ENCODE measurements around the gene MYH9.
A peak's percentile ranks its signal among the peaks of the same experiment; 100 is the strongest.

Gene MYH9

DNA sequence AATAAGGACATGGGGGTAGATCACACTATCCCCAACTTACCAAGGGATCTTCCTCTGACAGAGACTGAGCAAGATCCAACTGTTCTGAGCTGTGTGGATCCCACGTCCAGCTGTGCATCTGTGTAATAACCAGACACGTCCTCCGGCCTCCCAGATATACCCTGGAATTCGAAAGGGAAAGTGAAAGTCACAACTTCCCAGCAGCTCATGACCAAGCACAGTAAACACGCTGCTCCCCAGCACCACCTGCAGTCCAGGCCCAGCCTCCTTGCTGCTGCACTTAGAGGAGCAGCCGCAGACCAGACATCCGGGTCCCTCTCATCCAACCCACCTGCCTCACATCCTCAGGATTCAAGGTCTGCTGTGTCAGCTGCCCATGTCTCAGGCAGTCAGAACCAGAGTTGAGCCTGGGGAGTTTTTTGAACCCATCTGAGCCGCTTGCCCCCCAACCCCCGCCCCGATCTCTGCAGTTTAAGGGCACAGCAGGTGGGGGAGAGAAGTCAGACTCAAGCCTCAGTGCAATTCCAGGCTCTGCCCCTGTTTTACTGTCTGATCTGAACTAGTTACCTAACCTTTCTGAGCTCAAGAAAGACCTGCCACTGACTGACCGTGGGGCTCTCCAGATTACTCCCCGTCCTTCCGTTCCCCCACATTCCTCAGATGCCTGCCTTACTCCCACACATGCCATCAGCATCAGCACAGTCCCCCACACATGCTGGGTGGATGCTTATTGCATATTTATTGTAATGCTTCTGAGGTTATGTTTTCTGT, 148.2 kb downstream of the MYH9 start, which contains the start of gene APOL2:
Gene APOL2 (minus strand): TSS at position 127 of the 771 bp plus-strand sequence. CDS start 6,365 bp downstream, outside the sequence.
- peak; percentile 92 to 94 for DNase-seq

DNA sequence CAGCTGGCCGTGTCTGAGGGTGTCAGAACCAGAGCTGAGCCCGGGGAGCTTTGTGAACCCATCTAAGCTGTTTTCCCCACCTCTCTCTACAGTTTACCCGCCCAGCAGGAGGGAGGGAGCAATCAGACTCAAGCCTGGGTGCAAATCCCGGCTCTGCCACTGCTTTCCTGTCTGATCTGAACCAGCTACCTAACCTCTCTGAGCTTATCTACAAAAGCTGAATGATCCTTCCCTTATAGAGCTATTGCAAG, 148.7 kb downstream of the MYH9 start:
- no peak for DNase-seq

DNA sequence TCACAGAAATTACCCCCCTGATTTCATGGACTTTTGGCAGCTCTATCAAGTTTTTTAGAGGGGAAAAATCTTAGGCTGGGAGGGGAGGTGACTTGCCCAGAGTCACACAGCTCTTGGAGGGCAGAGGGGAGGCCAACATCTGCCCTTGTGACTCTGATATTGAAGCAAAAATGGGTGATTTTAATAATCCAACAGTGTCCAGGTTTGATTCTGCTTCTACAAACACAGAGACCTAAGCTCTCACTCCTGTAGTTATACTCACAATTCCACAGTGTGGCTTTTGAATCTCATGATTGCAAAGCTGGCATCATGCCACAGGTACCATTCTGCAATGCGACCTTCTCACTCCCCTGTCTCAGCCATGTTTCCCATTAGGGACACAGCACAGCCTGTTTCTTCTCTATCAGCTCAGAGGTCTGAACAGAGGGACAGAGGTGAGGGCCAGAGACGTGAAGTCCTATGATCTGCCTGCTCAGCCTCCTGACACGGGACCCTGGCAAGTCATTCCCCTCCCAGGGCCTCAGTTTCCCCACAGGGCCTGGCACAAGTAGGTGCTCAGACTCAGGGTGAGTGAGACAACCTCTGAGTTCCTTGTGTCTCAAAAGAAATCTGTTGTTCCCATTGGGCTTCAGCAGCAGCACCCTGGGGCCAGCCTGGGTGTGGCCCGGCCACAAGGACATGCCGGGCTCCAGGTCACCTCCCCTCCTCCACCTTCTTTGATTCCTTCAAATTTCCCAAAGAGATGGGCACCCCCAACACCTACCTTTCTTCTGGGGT, 149.2 kb downstream of the MYH9 start:
- peak in 1 of 2 donors; percentile 35 for DNase-seq

DNA sequence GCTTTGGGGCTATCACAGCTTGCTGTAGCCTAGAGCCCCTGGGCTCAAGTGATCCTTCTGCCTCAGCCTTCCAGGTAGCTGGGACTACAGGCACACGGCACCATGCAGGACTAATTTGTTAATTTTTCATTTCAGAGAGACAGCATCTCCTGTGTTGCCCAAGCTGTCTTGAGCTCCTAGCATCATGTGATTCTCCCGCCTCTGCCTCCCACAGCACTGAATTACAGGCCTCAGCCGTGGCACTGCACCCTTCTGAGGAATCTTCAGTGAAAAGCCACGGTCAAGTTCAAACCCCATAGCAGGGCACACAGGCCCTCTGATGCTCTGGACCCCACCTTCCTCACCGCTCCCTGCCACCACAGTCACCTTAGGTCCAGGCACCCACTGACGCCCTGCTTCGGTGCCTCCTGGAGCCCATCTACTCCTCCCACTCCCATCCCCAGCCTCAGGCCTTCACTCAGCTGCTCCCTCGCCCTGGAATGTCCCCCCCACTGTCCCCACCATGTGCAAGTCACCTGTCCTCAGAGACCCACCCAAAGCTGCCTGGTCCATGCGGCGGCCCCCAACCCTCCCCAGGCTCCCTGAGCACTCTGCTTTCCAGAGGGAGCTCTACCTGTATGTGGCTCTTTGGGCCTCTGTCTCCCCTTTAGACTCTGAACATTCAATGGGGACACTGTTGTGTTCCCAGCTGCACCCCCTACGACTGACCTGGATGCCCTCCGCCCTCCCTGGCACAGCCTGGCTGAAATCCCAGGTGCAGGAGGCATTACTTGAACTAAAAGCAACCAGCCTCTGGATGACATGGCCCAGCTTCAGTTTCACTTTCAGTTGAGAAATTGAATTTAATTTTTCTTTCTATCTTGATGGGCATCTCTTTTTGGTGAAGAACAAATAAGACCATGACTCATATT, 150.1 kb downstream of the MYH9 start:
- DNase-seq = peak; percentile 64 to 79

DNA sequence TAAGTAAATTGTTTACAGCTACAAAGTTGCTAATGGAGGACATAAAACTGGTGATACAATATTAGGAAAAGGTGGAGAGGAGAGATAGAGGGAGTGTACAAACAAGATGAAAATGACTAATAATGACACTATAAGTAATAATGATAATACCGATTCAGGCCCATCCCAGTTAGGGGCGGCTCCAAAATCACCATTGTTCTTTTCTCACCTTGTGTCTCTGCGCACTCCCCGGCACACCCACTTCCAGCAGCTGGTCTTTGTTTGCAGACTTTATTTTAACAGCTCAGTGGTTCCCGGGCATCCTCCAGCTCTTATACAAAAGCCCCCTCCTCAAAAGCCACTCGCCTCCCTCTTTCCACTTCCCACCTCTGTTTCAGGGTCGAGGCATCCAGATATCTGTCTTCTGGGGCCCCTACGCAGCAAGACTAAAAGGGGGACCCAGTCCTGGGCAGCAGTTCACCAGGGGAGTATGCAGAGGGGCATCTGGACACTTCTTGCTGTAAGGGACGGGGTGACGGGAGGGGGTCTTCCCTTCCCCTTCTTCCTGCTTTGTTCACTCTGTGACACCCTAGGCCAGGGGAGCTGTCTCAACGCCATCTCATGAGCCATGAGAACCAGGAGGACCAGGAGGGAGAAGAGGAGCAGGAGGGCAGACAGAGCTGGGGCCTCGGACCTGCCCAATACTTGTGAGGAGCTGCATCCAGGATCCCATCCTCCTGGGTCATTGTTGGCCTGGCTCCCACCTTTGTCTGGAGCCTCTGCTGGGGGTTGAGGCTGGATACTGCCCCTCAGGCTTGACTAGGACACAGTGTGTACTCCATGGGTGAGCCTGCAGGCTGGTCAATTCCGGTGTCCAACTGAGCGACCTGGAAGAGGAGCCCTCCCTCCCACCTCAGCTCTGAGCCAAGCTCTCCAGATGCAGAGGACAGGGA, 151.1 kb downstream of the MYH9 start:
- no peak for DNase-seq

DNA sequence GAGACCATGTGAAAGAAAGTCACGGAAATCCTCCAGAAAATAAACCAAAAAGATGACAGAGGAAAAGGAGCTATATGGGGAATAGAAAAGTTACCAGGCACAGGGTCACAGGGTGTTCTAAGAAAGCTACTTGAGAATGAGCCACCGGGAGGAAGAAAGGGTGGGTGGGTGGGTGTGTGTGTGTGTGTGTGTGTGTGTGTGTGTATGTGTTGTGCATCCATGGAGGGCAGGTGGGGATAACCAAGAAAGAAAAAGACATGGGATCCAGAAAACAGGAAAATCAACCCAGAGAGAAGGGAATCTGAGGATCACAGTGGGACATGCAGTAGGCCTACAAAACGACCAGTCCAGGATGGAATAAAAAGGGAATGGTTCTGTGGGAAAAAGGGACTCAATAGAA, 152.2 kb downstream of the MYH9 start:
- no peak for DNase-seq

DNA sequence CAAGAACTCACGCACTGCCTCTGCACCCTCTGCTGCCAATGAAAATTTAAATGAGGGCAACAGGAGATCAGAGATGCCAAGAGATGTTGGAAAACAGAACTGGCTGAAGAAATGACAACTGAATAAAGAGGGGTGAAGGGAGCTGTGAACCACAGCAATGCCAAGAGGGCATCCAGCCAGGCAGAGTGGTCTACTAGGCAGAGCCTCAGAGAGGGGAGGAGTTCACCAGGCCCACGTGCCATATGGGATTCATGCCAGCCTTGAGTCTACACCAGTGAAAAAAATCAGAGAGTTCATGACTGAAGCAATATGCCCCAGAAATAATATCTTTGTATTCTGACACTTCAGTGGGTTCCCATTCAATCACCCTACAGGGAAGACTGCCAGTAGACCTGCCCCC, 152.8 kb downstream of the MYH9 start:
- DNase-seq = no peak

DNA sequence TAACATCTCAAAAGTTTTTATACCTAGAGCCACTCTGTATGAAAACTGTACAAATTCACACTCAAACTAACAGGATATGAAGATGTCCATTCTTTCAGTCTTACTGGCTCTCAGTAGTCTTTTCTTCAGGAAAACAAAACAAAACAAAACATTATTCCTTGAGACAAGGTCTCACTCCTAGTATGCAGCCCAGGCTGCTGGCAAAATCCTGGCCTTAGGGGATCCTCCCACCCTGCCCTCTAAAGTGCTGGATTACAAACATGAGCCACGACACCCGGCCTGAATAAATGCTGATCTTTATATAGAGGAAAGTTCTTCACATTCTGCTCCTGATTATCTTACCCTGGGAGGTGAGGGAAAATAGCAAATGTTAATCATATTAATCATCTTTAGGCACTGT, 153.6 kb downstream of the MYH9 start:
- no peak for DNase-seq

DNA sequence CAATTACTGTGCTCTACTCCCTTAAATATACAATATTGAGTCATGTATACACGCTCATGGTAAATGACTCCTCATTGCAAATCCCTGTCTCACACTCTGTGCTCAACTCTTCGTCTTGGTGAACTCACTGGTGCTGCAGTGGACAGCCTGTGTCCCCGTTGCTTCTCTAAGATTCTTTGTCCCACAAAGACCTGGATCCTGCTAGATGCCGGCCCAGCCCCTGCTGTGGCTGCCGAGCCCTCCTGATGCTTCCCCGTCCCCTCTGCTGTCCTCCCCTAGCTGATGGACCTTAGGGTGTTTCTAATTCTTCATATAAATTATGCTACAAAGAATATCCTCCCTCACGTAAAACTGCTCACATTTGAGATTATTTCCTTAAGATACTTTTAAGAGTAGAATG, 154.0 kb downstream of the MYH9 start:
- no peak for DNase-seq

DNA sequence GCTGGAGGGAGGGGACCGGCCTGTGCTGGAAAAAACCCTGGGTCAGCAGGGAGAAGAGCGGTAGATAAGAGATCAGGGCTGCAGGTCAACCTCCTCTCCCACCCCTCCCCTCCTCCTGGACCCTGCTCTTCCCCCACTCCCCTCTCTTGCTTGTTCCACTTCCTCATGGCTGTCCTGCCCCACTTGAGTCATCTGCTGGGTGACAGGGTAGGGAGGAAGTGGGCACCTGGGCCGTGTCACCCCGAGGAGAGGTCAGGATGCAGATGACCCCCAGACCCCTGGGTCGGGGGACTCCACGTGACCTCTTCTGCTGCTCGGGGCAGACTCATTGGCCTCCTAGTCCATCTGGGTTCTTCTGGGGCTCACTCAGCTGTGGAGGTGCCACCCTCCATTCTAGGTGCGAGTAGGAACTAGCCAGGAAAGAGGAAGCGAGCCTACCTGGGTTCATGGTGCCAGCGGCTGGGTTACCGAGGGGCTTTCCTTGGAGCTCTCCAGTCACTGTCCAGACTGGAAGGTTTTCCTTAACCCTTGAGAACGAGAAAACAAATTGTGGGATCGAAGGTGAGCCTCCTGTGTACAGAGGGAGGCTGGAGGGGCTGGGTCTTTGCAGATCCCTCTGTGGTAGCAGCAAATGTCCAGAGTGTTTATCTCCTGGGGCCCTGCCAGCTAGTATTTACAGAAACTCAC, 154.9 kb downstream of the MYH9 start:
- DNase-seq = no peak
